K562 (cell line): ENCODE data around the gene SLC35G6. TPM values are rescaled to one million over a fixed set of nuclear protein-coding genes. Genes with fewer than 3 reads are reported as not detected.

Source experiments
- ATF2 ChIP-seq: sonication (generic); formaldehyde crosslinking; IDR thresholded peaks from 2 replicates; pipeline ENCODE4 v1.8.1; 2022; ENCODE audit warnings: missing genetic modification reagents
- IRF2 ChIP-seq: sonication (generic); formaldehyde crosslinking; IDR thresholded peaks from 2 replicates; pipeline ENCODE4 v1.8.1; 2022; ENCODE audit warnings: mild to moderate bottlenecking, missing genetic modification reagents
- MNT ChIP-seq, 2 experiments: fragments of 450-650 bp; conservative IDR thresholded peaks; 2 replicates each; pipeline ENCODE4 v1.6.1; 2017; ENCODE audit warnings: mild to moderate bottlenecking in 2 of 2, moderate library complexity in 2 of 2
- STAT6 ChIP-seq: sonication (generic); formaldehyde crosslinking; IDR thresholded peaks from 2 replicates; pipeline ENCODE4 v1.8.1; 2023; ENCODE audit warnings: mild to moderate bottlenecking, missing genetic modification reagents
- UBTF ChIP-seq, 2 experiments: IDR thresholded peaks; 2 replicates each; pipeline ENCODE4 v1.6.1; 2012; ENCODE audit warnings: improper control_type of control experiment in 2 of 2, low read depth in 2 of 2, low read length in 2 of 2, borderline replicate concordance in 1 of 2
- ZBTB2 ChIP-seq: fragments of 450-650 bp; IDR thresholded peaks from 2 replicates; pipeline ENCODE4 v1.6.1; 2016; ENCODE audit warnings: antibody characterized with exemption
- ZHX1 ChIP-seq: fragments of 150-350 bp; conservative IDR thresholded peaks from 2 replicates; pipeline ENCODE4 v1.6.1; 2014; ENCODE audit warnings: low read length
- ZNF408 ChIP-seq: fragments of 250-450 bp; sonication (Bioruptor Pico); IDR thresholded peaks from 2 replicates; pipeline ENCODE4 v1.4.0; 2020; ENCODE audit warnings: low read depth, mild to moderate bottlenecking, moderate library complexity
- polyA plus RNA-seq, 8 experiments: library from polyadenylated mRNA; depleted of rRNA in 4 of 8; stranded (reverse) in 5 of 8; unstranded in 3 of 8; fragments of >200 nt; fragmentation: Nextera tagmentation in 2 of 8; fragmentation: Illumina TruSeq in 1 of 8; extraction: Ambion mirVana in 2 of 8; extraction: Trizol in 1 of 8; gene quantifications; 2 replicates each; pipeline versions ENCODE4 v1.2.1 to v1.2.3, GENCODE V29; 2011 to 2014; ENCODE audit warnings: inconsistent platforms in 1 of 8, missing spikeins in 1 of 8
- total RNA-seq, 7 experiments: library from RNA; depleted of rRNA in 6 of 7; stranded (reverse); fragments of >200 nt in 6 of 7; fragmentation: Illumina TruSeq in 2 of 7; extraction: Trizol in 2 of 7; gene quantifications; 2 replicates each; pipeline versions ENCODE4 v1.2.1 to v1.2.3, GENCODE V29; 2011 to 2021; ENCODE audit warnings: low replicate concordance in 1 of 7

SLC35G6 gene
- total and polyA plus RNA-seq, 9 of the 15 experiments (the other 6 are each of a cell fraction or from before 2014, with no cell fraction given): not detected

GRCh38 chr17:7484067-7484918, 3.0 kb downstream of the SLC35G6 start, which contains the start of gene POLR2A (continued):
- TF ChIP-seq ZHX1 (peak; percentile 72; the same call in 1 of the 2 replicates), ZBTB2 (peak; percentile 92), UBTF (IDR thresholded peaks at IDR 0.05; ENCODE audit: borderline replicate concordance in 1 of 2, low read depth in 2 of 2, low read length in 2 of 2) (peak in 1 of 2 experiments; percentile 50; a peak in 1 of 4 replicates), ATF2 (CRISPR knock-in tag) (no peak), IRF2 (no peak), STAT6 (CRISPR knock-in tag) (no peak), MNT (conservative IDR thresholded peaks at IDR 0.05) (peak; percentile 53 to 70), ZNF408 (CRISPR knock-in tag) (no peak)
